Measurements from ENCODE around the gene STK4.
"Not testable (repeated sequence)": the region's sequence is repeated elsewhere in the genome, so short reads cannot be mapped to it uniquely, and the experiment has no call there.

STK4 gene

DNA sequence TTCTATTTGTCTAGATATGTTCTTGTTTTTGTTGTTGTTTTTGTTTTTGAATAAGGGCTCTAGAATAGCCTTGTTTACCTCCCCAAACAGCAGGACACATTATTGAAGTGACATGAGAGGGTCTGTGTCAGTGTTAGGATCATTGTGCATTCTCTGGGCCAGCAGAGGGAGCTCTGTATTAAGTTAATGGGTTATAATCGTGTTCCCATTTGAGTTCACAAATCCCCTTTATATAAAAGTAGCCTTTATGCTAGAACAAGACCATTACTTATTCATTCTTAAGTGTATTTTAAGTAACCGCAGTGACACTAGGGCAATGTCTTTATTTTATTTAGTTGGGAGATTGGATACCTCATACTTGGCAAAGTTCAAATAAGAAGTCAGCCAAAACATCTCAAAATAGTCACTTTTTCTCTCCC is 44.8 kb downstream of the STK4 start:
- DNase-seq (ENCODE audit: low spot score): peak; percentile 19

DNA sequence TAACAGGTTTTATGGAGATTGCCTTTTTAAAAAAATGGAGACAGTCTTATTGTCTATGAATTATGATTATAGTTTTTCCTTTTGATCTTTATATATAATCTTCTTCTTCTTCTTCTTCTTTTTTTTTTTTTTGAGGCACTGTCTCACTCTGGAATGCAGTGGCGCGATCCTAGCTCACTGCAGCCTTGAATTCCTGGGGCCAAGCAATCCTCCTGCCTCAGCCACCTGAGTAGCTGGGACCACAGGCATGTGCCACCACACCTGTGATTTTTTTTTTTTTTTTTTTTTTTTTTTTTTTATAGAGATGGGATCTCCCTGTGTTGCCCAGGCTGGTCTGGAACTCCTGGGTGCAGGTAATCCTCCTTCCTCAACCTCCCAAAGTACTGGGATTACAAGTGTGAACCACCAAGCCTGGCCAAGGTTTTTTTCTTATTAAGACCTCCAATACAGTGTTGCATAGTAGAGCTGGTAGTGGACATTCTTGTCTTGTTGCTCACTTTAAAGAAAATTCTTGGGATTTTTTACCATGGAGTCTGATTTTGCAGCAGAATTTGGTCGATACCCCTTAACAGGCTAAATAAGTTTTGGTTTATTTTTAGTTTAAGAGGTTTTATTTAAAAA is 46.5 kb downstream of the STK4 start:
- no peak for DNase-seq (ENCODE audit: low spot score)
- TF ChIP-seq, protein P1, sequence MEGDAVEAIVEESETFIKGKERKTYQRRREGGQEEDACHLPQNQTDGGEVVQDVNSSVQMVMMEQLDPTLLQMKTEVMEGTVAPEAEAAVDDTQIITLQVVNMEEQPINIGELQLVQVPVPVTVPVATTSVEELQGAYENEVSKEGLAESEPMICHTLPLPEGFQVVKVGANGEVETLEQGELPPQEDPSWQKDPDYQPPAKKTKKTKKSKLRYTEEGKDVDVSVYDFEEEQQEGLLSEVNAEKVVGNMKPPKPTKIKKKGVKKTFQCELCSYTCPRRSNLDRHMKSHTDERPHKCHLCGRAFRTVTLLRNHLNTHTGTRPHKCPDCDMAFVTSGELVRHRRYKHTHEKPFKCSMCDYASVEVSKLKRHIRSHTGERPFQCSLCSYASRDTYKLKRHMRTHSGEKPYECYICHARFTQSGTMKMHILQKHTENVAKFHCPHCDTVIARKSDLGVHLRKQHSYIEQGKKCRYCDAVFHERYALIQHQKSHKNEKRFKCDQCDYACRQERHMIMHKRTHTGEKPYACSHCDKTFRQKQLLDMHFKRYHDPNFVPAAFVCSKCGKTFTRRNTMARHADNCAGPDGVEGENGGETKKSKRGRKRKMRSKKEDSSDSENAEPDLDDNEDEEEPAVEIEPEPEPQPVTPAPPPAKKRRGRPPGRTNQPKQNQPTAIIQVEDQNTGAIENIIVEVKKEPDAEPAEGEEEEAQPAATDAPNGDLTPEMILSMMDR (IDR thresholded peaks at IDR 0.05; ENCODE audit: extremely low read depth, insufficient read depth, missing control alignments): no peak
- in situ Hi-C loops (cut with MboI; ENCODE audit: low pct_unique_long_range_greater_than_20kb, low sequenced_read_pairs, unreplicated experiment): no loop called here

More for the DNA sequence above, 44.8 kb downstream of the STK4 start:
- in situ Hi-C loops (cut with MboI; ENCODE audit: low pct_unique_long_range_greater_than_20kb, low sequenced_read_pairs, unreplicated experiment): no loop called here
- TF ChIP-seq, protein P1 (IDR thresholded peaks at IDR 0.05; ENCODE audit: extremely low read depth, insufficient read depth, missing control alignments): peak; percentile 66

DNA sequence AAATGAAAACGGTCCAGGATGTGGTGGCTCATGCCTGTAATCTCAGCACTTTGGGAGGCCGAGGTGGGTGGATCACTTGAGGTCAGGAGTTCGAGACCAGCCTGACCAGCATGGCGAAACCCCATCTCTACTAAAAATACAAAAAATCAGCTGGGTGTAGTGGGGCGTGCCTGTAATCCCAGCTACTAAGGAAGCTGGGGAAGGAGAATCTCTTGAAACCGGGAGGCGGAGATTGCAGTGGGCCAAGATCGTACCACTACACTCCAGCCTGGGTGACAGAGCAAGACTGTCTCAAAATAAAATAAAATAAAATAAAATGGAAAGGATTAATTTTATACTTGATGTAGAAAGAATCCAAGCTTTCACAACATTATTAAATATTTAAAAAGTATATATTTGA is 47.8 kb downstream of the STK4 start:
- DNase-seq (ENCODE audit: low spot score); in situ Hi-C loops (cut with MboI; ENCODE audit: low pct_unique_long_range_greater_than_20kb, low sequenced_read_pairs, unreplicated experiment): not testable (repeated sequence)

DNA sequence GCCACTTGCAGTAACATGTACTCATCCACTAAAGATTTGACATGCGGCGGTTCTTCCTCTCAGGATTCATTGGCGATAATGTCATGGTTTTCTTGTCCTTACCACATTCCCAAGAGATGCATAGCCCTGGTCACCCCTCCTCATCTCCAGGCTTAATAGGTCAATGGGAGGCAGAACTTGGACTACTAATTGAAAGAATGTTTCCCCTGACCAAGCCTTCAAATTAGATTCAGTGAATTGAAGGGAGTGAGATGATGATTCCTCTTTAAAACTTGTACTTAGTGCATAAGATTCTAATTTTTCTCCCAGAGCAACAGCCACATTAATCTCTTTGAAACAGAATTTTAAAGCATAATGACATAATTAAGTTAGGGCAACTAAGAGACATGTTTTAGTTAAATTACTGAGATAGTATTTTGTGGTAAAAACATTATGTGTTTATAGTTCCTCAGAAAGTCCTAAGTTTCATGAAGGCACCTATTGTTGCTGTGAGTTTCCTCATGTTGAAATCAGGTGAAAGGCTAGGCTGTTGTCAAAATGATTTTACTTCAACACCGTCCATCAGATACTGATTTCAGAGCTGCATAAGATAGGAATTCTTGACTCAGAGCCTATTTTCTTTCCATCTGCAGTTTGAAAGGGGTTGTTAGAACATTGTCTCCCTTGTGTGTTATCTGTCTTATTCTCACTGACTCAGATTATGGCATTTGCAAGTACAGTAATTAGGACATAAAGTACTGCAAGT is 48.5 kb downstream of the STK4 start:
- in situ Hi-C loops (cut with MboI; ENCODE audit: low pct_unique_long_range_greater_than_20kb, low sequenced_read_pairs, unreplicated experiment): no loop called here
- no peak for DNase-seq (ENCODE audit: low spot score)
- TF ChIP-seq, protein P1 (IDR thresholded peaks at IDR 0.05; ENCODE audit: extremely low read depth, insufficient read depth, missing control alignments): no peak

DNA sequence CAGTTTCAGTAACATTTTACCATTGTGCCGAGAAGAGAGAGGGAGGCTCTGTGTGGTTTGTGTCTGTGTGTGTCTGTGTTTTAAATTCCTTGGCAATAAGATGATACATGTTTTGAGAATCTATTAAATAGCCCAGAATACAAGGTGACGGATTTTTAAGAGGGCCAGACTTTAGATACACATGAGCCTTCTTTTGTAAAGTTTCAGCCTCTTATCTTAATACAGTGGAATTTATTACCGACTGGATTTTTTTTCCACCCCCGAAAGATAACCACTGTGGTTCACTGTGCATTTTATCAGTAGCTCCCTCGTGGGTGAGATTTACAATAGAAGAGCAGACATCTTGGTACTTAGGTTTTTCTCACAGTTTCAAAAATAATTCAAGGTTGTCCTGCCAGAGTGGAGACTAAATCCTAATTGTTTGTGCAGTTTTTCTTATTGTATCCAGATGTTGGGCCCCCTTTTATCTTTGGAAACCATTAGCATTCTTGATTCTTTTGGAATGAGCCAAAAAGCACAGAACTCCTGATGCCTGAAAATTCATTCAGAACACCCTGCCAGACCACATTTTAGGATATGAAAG is 49.9 kb downstream of the STK4 start:
- DNase-seq (ENCODE audit: low spot score): no peak
- in situ Hi-C loops (cut with MboI; ENCODE audit: low pct_unique_long_range_greater_than_20kb, low sequenced_read_pairs, unreplicated experiment): no loop called here
- TF ChIP-seq, protein P1 (IDR thresholded peaks at IDR 0.05; ENCODE audit: extremely low read depth, insufficient read depth, missing control alignments): no peak

DNA sequence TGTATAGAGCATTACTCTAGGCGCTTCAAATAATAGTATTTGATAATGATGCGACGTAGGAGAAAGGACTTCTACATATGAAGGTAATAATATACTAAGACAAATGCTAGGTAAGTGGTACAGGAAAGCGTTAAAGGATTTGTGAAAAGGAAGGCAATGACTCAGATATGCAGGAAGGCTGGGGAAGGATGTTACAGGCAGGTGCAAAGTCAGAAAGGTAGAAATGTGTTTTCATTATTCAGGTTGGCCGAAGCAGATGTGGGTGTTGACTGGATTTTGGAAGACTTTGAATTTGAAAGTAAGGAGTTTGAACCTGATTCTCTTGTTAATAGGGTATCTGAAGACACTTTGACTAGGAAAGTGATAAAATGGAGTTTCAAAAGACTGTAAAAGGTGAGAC is 51.0 kb downstream of the STK4 start:
- no peak for DNase-seq (ENCODE audit: low spot score)
- in situ Hi-C loops (cut with MboI; ENCODE audit: low pct_unique_long_range_greater_than_20kb, low sequenced_read_pairs, unreplicated experiment): no loop called here
- TF ChIP-seq, protein P1 (IDR thresholded peaks at IDR 0.05; ENCODE audit: extremely low read depth, insufficient read depth, missing control alignments): no peak

DNA sequence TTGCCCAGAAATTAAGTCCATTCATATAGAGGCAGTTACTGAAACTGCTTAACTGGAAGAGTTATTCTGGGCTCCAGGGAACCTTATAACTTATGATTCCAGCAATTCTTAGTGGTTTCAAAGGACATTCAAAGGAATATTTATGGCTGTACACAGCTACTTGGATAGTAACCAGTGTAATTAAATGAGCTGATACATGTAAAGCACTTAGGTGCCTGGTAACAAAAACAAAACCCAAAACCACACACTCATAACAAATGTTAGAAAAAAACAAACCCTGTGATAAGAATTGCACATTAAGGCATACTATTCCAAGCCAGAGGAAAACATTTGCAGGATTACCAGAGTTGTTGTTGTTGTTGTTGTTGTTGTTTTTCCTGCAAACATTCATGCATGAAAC is 51.5 kb downstream of the STK4 start:
- no peak for DNase-seq (ENCODE audit: low spot score)
- in situ Hi-C loops (cut with MboI; ENCODE audit: low pct_unique_long_range_greater_than_20kb, low sequenced_read_pairs, unreplicated experiment): no loop called here
- TF ChIP-seq, protein P1 (IDR thresholded peaks at IDR 0.05; ENCODE audit: extremely low read depth, insufficient read depth, missing control alignments): no peak

Data from GM13977 (cell line).